ENCODE results near the gene JUP.

GRCh38 chr17:41775394-41776226, 10.9 kb downstream of the JUP start:
- TF ChIP-seq CTCF (IDR thresholded peaks at IDR 0.05) (no peak), POLR2A (IDR thresholded peaks at IDR 0.05; ENCODE audit: low read depth) (no peak), POLR2AphosphoS5 (IDR thresholded peaks at IDR 0.05) (no peak), EP300 (IDR thresholded peaks at IDR 0.05) (no peak)
